GM12878 (cell line): ENCODE results near the gene PLPPR1. TPM values are rescaled to one million over a fixed set of nuclear protein-coding genes. Genes with fewer than 3 reads are reported as not detected.

Source experiments
- ATAC-seq: fragments of 200-7000 bp; cut with Tn5 transposase; 3 replicates; pipeline ENCODE4 v1.9.1; 2020; ENCODE audit warnings: mild to moderate bottlenecking, moderate library complexity
- BruUV-seq: library from RNA; stranded (reverse); fragments of 400-500 nt; replicated peaks from 2 replicates; lab custom pipeline; 2021; lab: Mats Ljungman, UMichigan
- CTCF ChIA-PET: fragments of 300-600 bp; sonication (Branson Sonifier 250); formaldehyde crosslinking; extraction: SDS; loops from one replicate; lab custom pipeline; 2021; ENCODE audit warnings: inconsistent platforms; lab: Yijun Ruan, JAX
- POLR2A ChIA-PET: fragments of 350-600 bp; formaldehyde crosslinking; extraction: SDS; loops from one replicate; lab custom pipeline; 2021; ENCODE audit warnings: inconsistent platforms; lab: Charles Lee
- RAD21 ChIA-PET: fragments of 300-600 bp; sonication (Branson Sonifier 250); formaldehyde crosslinking; loops from one replicate; lab custom pipeline; 2023; ENCODE audit warnings: antibody characterized with exemption; ENCODE audit not compliant: unreplicated experiment; lab: Charles Lee
- SMC1A ChIA-PET: fragments of 300-600 bp; sonication (Branson Sonifier 250); formaldehyde crosslinking; loops from one replicate; lab custom pipeline; 2023; ENCODE audit not compliant: unreplicated experiment, uncharacterized antibody; lab: Charles Lee
- DNase-seq: peaks from one replicate; pipeline ENCODE4 v3.0.0-alpha.2; 2011; ENCODE audit warnings: low read depth, low spot score
- FAIRE-seq: peaks from 3 replicates; lab custom pipeline; 2011; peaks lifted over from hg19 to GRCh38; lab: Jason Lieb, UNC
- H2AFZ ChIP-seq: 2 replicates; pipeline ENCODE4 v1.6.0; 2011; ENCODE audit warnings: low read depth, low read length, control low read depth; ENCODE audit not compliant: control insufficient read depth
- H3K27ac ChIP-seq: 2 replicates; pipeline ENCODE4 v1.5.1; 2011; ENCODE audit warnings: control low read depth; ENCODE audit not compliant: control insufficient read depth, insufficient read depth
- H3K27me3 ChIP-seq, 2 experiments: replicated peaks in 1 of 2; 2 replicates each; pipeline versions ENCODE4 v1.6.0 to v1.6.1; 2011; ENCODE audit warnings: low read length in 1 of 2; ENCODE audit not compliant: control insufficient read depth in 2 of 2, insufficient read depth in 2 of 2
- H3K36me3 ChIP-seq, 2 experiments: 2 replicates each; pipeline ENCODE4 v1.5.1; 2011; ENCODE audit warnings: low read length in 1 of 2; ENCODE audit not compliant: control insufficient read depth in 2 of 2, insufficient read depth in 2 of 2
- H3K4me1 ChIP-seq: 2 replicates; pipeline ENCODE4 v1.6.1; 2011; ENCODE audit warnings: mild to moderate bottlenecking, low read length, moderate library complexity, mixed read lengths; ENCODE audit not compliant: control insufficient read depth, insufficient read depth
- H3K4me2 ChIP-seq: 2 replicates; pipeline ENCODE4 v1.6.0; 2011; ENCODE audit warnings: control low read depth; ENCODE audit not compliant: control insufficient read depth, insufficient read depth
- H3K4me3 ChIP-seq: fragments of 200-600 bp; sonication (generic); 2 replicates; pipeline ENCODE4 v1.5.1; 2016
- H3K79me2 ChIP-seq: 2 replicates; pipeline ENCODE4 v1.6.0; 2011; ENCODE audit warnings: low read length; ENCODE audit not compliant: control insufficient read depth, insufficient read depth
- H3K9ac ChIP-seq: 2 replicates; pipeline ENCODE4 v1.8.0; 2011; ENCODE audit warnings: low read length, control low read depth, mixed read lengths; ENCODE audit not compliant: control insufficient read depth, insufficient read depth
- H3K9me3 ChIP-seq: replicated peaks from 3 replicates; pipeline ENCODE4 v1.5.1; 2011; ENCODE audit warnings: mild to moderate bottlenecking, low read length; ENCODE audit not compliant: control insufficient read depth, insufficient read depth
- H4K20me1 ChIP-seq: 2 replicates; pipeline ENCODE4 v1.6.0; 2011; ENCODE audit not compliant: control insufficient read depth, insufficient read depth
- ATF7 ChIP-seq: fragments of 450-650 bp; IDR thresholded peaks from 2 replicates; pipeline ENCODE4 v1.6.1; 2016; ENCODE audit warnings: low read depth, mild to moderate bottlenecking
- CHD1 ChIP-seq: IDR thresholded peaks from 2 replicates; pipeline ENCODE4 v1.6.1; 2012; ENCODE audit warnings: low read depth, low read length, improper control_type of control experiment
- ELK1 ChIP-seq: IDR thresholded peaks from 2 replicates; pipeline ENCODE4 v1.6.1; 2012; ENCODE audit warnings: low read depth, low read length, improper control_type of control experiment
- EZH2 ChIP-seq: IDR thresholded peaks from 2 replicates; pipeline ENCODE4 v1.6.1; 2012; ENCODE audit warnings: low read depth, mild to moderate bottlenecking, control low read depth, inconsistent platforms, low read length, borderline replicate concordance; ENCODE audit not compliant: control insufficient read depth
- GATAD2B ChIP-seq: fragments of 450-650 bp; conservative IDR thresholded peaks from 2 replicates; pipeline ENCODE4 v1.6.1; 2017; ENCODE audit warnings: low read depth, mild to moderate bottlenecking, moderate library complexity
- IKZF2 ChIP-seq, 2 experiments: fragments of 450-650 bp; IDR thresholded peaks; 2 replicates each; pipeline ENCODE4 v1.6.1; 2017; ENCODE audit warnings: mild to moderate bottlenecking in 2 of 2, moderate library complexity in 2 of 2
- MXI1 ChIP-seq: fragments of 150-350 bp; IDR thresholded peaks from 2 replicates; pipeline ENCODE4 v1.6.1; 2011; ENCODE audit warnings: low read depth, mild to moderate bottlenecking, inconsistent platforms, low read length, improper control_type of control experiment
- MYB ChIP-seq: fragments of 150-350 bp; IDR thresholded peaks from 2 replicates; pipeline ENCODE4 v1.6.1; 2014; ENCODE audit warnings: mild to moderate bottlenecking, low read depth, low read length, borderline replicate concordance
- POLR2A ChIP-seq: IDR thresholded peaks from 2 replicates; pipeline ENCODE4 v1.6.1; 2011; ENCODE audit warnings: low read depth, mild to moderate bottlenecking, low read length
- POU2F2 ChIP-seq: IDR thresholded peaks from 3 replicates; pipeline ENCODE4 v1.6.1; 2011; ENCODE audit warnings: low read depth, mild to moderate bottlenecking, low read length, borderline replicate concordance
- STAT1 ChIP-seq: fragments of 450-650 bp; conservative IDR thresholded peaks from 2 replicates; pipeline ENCODE4 v1.6.1; 2014; ENCODE audit warnings: antibody characterized with exemption, mild to moderate bottlenecking
- TCF7 ChIP-seq: IDR thresholded peaks from 2 replicates; pipeline ENCODE4 v1.6.1; 2014; ENCODE audit warnings: antibody characterized with exemption, borderline replicate concordance
- YBX1 ChIP-seq: fragments of 450-650 bp; IDR thresholded peaks from 2 replicates; pipeline ENCODE4 v1.6.1; 2016; ENCODE audit warnings: antibody characterized with exemption
- ZNF24 ChIP-seq: fragments of 450-650 bp; IDR thresholded peaks from 2 replicates; pipeline ENCODE4 v1.6.1; 2017; ENCODE audit warnings: antibody characterized with exemption, mild to moderate bottlenecking
- WGBS: methylation state at CpG from one replicate; pipeline ENCODE4 v1.1.6; 2016; ENCODE audit warnings: low lambda C conversion rate; ENCODE audit not compliant: insufficient replicate concordance, insufficient coverage; ENCODE audit errors: missing lambda C conversion rate; 5-methylcytosine and 5-hydroxymethylcytosine counted together
- in situ Hi-C: fragments of 300-500 bp; cut with MboI; formaldehyde crosslinking; loops from 9 replicates; pipeline ENCODE4 v1.14.3; 2018; ENCODE audit warnings: mixed read lengths
- intact Hi-C: fragments of 100-400 bp; cut with micrococcal nuclease; formaldehyde crosslinking; loops from one replicate; pipeline ENCODE4 v1.14.2; 2022; ENCODE audit not compliant: unreplicated experiment
- polyA plus RNA-seq, 11 experiments: library from polyadenylated mRNA; depleted of rRNA in 4 of 11; unstranded in 6 of 11; stranded (reverse) in 5 of 11; fragments of >200 nt; fragmentation: Nextera tagmentation in 4 of 11; fragmentation: Illumina TruSeq in 1 of 11; extraction: Ambion mirVana in 4 of 11; extraction: Trizol in 1 of 11; gene quantifications; 1 replicate in 1 of 11; 2 replicates in 10 of 11; pipeline versions ENCODE4 v1.2.1 to v1.2.3, GENCODE V29; 2011 to 2016; ENCODE audit warnings: inconsistent platforms in 2 of 11, missing spikeins in 2 of 11, low read depth in 1 of 11
- total RNA-seq, 4 experiments: library from RNA; depleted of rRNA in 3 of 4; stranded (reverse); fragments of >200 nt in 3 of 4; fragmentation: Illumina TruSeq in 1 of 4; extraction: Trizol in 1 of 4; gene quantifications; 2 replicates each; pipeline versions ENCODE4 v1.2.1 to v1.2.3, GENCODE V29; 2013 to 2021

The PLPPR1 gene
- total and polyA plus RNA-seq, 10 of the 15 experiments (the other 5 are each of a cell fraction or from before 2014, with no cell fraction given) = 0.69 TPM; not detected in 9

- Histone ChIP-seq H3K9me3 (no peaks in the 10 kb centered on the region), H3K4me1 (no peaks in the 10 kb centered on the region), H3K4me2 (no peak overlapping the region), H3K79me2 (no peaks in the 10 kb centered on the region), H2AFZ (no peak overlapping the region), H3K36me3 (no peaks in the 10 kb centered on the region), H3K27ac (no peak overlapping the region), H3K27me3 (peaks cover 0 to 2% of the 10 kb centered on the region in 2 experiments; a peak in 1 of 4 replicates), H4K20me1 (no peaks in the 10 kb centered on the region), H3K4me3 (no peak overlapping the region), H3K9ac (no peak overlapping the region)
- SMC1A ChIA-PET = no interaction called here
- BruUV-seq = no TSS peak
- 35% methylated on average over 2 of the region's 2 CpGs for WGBS
- RAD21 ChIA-PET = no interaction called here
- in situ Hi-C loops = no loop called here
- FAIRE-seq = no peak
- CTCF ChIA-PET = no interaction called here
- no peak for ATAC-seq
- no peak for DNase-seq
- POLR2A ChIA-PET = no interaction called here
- TF ChIP-seq POU2F2 (no peak), ATF7 (no peak), YBX1 (no peak), STAT1 (no peak), TCF7 (no peak), EZH2 (no peak), CHD1 (no peak), IKZF2 (IDR thresholded peaks at IDR 0.05) (no peak), MXI1 (no peak), POLR2A (no peak), MYB (no peak), ELK1 (no peak), ZNF24 (no peak), GATAD2B (no peak)
- intact Hi-C loops = no loop called here
Measured at GRCh38 chr9:101247297-101247696, 218.8 kb downstream of the PLPPR1 start.
